ENCODE data around the gene DDX47.

- TF ChIP-seq CTCF (conservative IDR thresholded peaks at IDR 0.05; ENCODE audit: low read depth, low read length) (no peak), RAD21 (IDR thresholded peaks at IDR 0.05; ENCODE audit: low read length) (no peak), RCOR1 (IDR thresholded peaks at IDR 0.05; ENCODE audit: insufficient replicate concordance, low read length) (no peak), FOS (IDR thresholded peaks at IDR 0.05; ENCODE audit: low read depth, low read length) (no peak), POLR2A (IDR thresholded peaks at IDR 0.05; ENCODE audit: low read depth, low read length) (no peak), CEBPB (IDR thresholded peaks at IDR 0.05; ENCODE audit: low read depth, low read length) (no peak), SMC3 (IDR thresholded peaks at IDR 0.05; ENCODE audit: low read depth, low read length) (no peak)
Observed at GRCh38 chr12:12794686-12795085, 18.5 kb upstream of the DDX47 start.
